Psoas muscle (tissue), 8 donors: Measurements from ENCODE around the gene MTHFD1L. TPM values are rescaled to one million over a fixed set of nuclear protein-coding genes. Genes with fewer than 3 reads are reported as not detected.

ENCODE experiments used
- ATAC-seq, 4 donors: fragments of 200-7000 bp; cut with Tn5 transposase; one replicate each; pipeline ENCODE4 v1.9.1; 2020; ENCODE audit warnings: moderate library complexity in 3 of 4, mild to moderate bottlenecking in 2 of 4
- DNase-seq, 2 donors: peaks; one replicate each; pipeline ENCODE4 v3.0.0-alpha.2; 2020
- H3K27ac ChIP-seq: fragments of 200-600 bp; one replicate; pipeline ENCODE4 v1.8.0; 2022
- H3K27me3 ChIP-seq, 3 donors: fragments of 200-600 bp in 1 of 3; one replicate each; pipeline versions ENCODE4 v1.6.1 to v1.8.0; 2013 to 2022; ENCODE audit warnings: low read length in 2 of 3, mild to moderate bottlenecking in 2 of 3, moderate library complexity in 1 of 3; ENCODE audit not compliant: insufficient read depth in 3 of 3
- H3K36me3 ChIP-seq, 2 donors: fragments of 200-600 bp in 1 of 2; one replicate each; pipeline versions ENCODE4 v1.6.1 to v1.8.0; 2013 to 2022; ENCODE audit warnings: low read depth in 1 of 2, mild to moderate bottlenecking in 1 of 2, moderate library complexity in 1 of 2; ENCODE audit not compliant: insufficient read depth in 1 of 2
- H3K4me1 ChIP-seq: fragments of 200-600 bp; one replicate; pipeline ENCODE4 v1.8.0; 2022
- H3K4me3 ChIP-seq: fragments of 200-600 bp; one replicate; pipeline ENCODE4 v1.8.0; 2022; ENCODE audit warnings: mild to moderate bottlenecking
- H3K9me3 ChIP-seq: fragments of 200-600 bp; one replicate; pipeline ENCODE4 v1.8.0; 2022
- CTCF ChIP-seq: fragments of 200-600 bp; IDR thresholded peaks from one replicate; pipeline ENCODE4 v1.8.0; 2022; ENCODE audit warnings: antibody characterized with exemption
- WGBS, 3 donors: extraction: QIAGEN DNeasy Blood & Tissue Kit; methylation state at CpG; one replicate each; pipeline versions ENCODE4 v1.1.6 to v1.1.7; 2013; 5-methylcytosine and 5-hydroxymethylcytosine counted together
- intact Hi-C, 2 donors: fragments of 100-400 bp; cut with DNase I; formaldehyde crosslinking; loops; one replicate each; pipeline versions ENCODE4 v1.11.0 to v1.14.2; 2022
- polyA plus RNA-seq, 3 donors: library from polyadenylated mRNA; stranded (reverse); fragments of 200-250 nt; gene quantifications; one replicate each; pipeline ENCODE4 v1.2.3, GENCODE V29; 2013
- total RNA-seq, 4 donors: library from RNA; stranded (reverse); fragmentation: NEBNext Ultra II Directional in 2 of 4; extraction: Animal tissue kit (Norgen Biotek cat#: 25700) in 2 of 4; gene quantifications; one replicate each; pipeline versions ENCODE4 v1.2.1 to v1.2.4, GENCODE V29; 2021 to 2023
- donor health status: healthy with polysubstance abuse.
- donor health status: DM: no; HTN: no; CAD: no; lungs with moderate emphysema.
- donor health status: Bipolar disorder and iron deficiency.
- donor health status: healthy.
- donor health status: DM: yes; HTN: yes; CAD: no.
- donor health status: DM: no; HTN: no; CAD: no.
- donor health status: DM: no; HTN: no; CAD: no.
- donor health status: DM: yes; HTN: yes; CAD: no.

The MTHFD1L gene
- total and polyA plus RNA-seq, 7 donors, result 0.21 to 4.1 (median 1.1) TPM

- DNase-seq (no peak), ATAC-seq (no peak)
- intact Hi-C loops, result no loop called here
- no peak for TF ChIP-seq CTCF
- no peaks in the 10 kb centered on the region for H3K9me3 ChIP-seq
- H3K27me3 ChIP-seq, result no peaks in the 10 kb centered on the region
- H3K4me3 ChIP-seq, result no peak overlapping the region
- 66 to 70% (median 66%) methylated on average over 6 of the region's 6 CpGs for WGBS, 3 donors
- H3K27ac ChIP-seq, result peak overlapping the region; percentile 76
- H3K4me1 ChIP-seq, result peaks cover 14% of the 10 kb centered on the region
- no peaks in the 10 kb centered on the region for H3K36me3 ChIP-seq
Observed at GRCh38 chr6:151068761-151069312, 203.3 kb downstream of the MTHFD1L start.

GRCh38 chr6:151069641-151070040, 204.1 kb downstream of the MTHFD1L start:
- no peak for DNase-seq
- peak overlapping the region; percentile 11 for H3K27ac ChIP-seq

GRCh38 chr6:151070631-151071051, 205.1 kb downstream of the MTHFD1L start:
- Histone ChIP-seq H3K36me3 (no peaks in the 10 kb centered on the region), H3K4me3 (peak overlapping the region; percentile 29), H3K27ac (peak overlapping the region; percentile 11), H3K9me3 (no peaks in the 10 kb centered on the region), H3K27me3 (no peaks in the 10 kb centered on the region), H3K4me1 (peaks cover 14% of the 10 kb centered on the region)
- no peak for TF ChIP-seq CTCF
- DNase-seq (no peak), ATAC-seq (no peak)
- 29 to 53% (median 36%) methylated on average over 3 of the region's 3 CpGs for WGBS, 3 donors
- intact Hi-C loops, result no loop called here

More at GRCh38 chr6:151069641-151070040, 204.1 kb downstream of the MTHFD1L start:
- H3K36me3 ChIP-seq, result no peaks in the 10 kb centered on the region
- peaks cover 14% of the 10 kb centered on the region for H3K4me1 ChIP-seq
- no peak for TF ChIP-seq CTCF
- H3K4me3 ChIP-seq, result no peak overlapping the region
- no peaks in the 10 kb centered on the region for H3K27me3 ChIP-seq
- H3K9me3 ChIP-seq, result no peaks in the 10 kb centered on the region
- 92 to 98% (median 96%) methylated on average over 8 of the region's 8 CpGs for WGBS, 3 donors
- intact Hi-C loops, result no loop called here
- no peak for ATAC-seq

GRCh38 chr6:151071295-151071694, 205.8 kb downstream of the MTHFD1L start:
- peak overlapping the region; percentile 11 for H3K27ac ChIP-seq
- no peak for TF ChIP-seq CTCF
- no peaks in the 10 kb centered on the region for H3K36me3 ChIP-seq
- H3K9me3 ChIP-seq, result no peaks in the 10 kb centered on the region
- H3K27me3 ChIP-seq, result no peaks in the 10 kb centered on the region
- peak overlapping the region; percentile 29 for H3K4me3 ChIP-seq
- DNase-seq (peak in 1 of 2 donors; percentile 50), ATAC-seq (peak in 2 of 4 donors; percentile 37 to 46)
- H3K4me1 ChIP-seq, result peaks cover 14% of the 10 kb centered on the region
- intact Hi-C loops, result no loop called here
- WGBS, 3 donors, result 17 to 20% (median 18%) methylated on average over 8 of the region's 8 CpGs

- Histone ChIP-seq H3K27ac (no peak overlapping the region), H3K4me3 (no peak overlapping the region), H3K27me3 (no peaks in the 10 kb centered on the region), H3K36me3 (no peaks in the 10 kb centered on the region), H3K9me3 (no peaks in the 10 kb centered on the region), H3K4me1 (peaks cover 4% of the 10 kb centered on the region)
- whole genome bisulfite sequencing, 3 donors, result 65 to 86% (median 68%) methylated on average over 4 of the region's 4 CpGs
- DNase-seq (no peak), ATAC-seq (no peak)
- intact Hi-C loops, result no loop called here
- TF ChIP-seq CTCF, result no peak
Observed at GRCh38 chr6:151073146-151073545, 207.6 kb downstream of the MTHFD1L start.
